Neuron (in vitro differentiated cells): ENCODE results near the gene POU5F1.

Experiments used
- H2AFZ ChIP-seq: one replicate; pipeline ENCODE4 v1.6.1; 2013; ENCODE audit warnings: low read depth, mild to moderate bottlenecking, inconsistent platforms, low read length, moderate library complexity
- H3K27me3 ChIP-seq: one replicate; pipeline ENCODE4 v1.6.1; 2013; ENCODE audit warnings: low read length; ENCODE audit not compliant: insufficient read depth
- H3K36me3 ChIP-seq: one replicate; pipeline ENCODE4 v1.6.1; 2013; ENCODE audit warnings: low read length; ENCODE audit not compliant: insufficient read depth
- H3K4me1 ChIP-seq: one replicate; pipeline ENCODE4 v1.6.1; 2013; ENCODE audit warnings: low read length; ENCODE audit not compliant: insufficient read depth
- H3K4me3 ChIP-seq: 2 replicates; pipeline ENCODE4 v1.5.1; 2013; ENCODE audit warnings: mild to moderate bottlenecking, low read length, moderate library complexity
- H3K9me3 ChIP-seq: one replicate; pipeline ENCODE4 v1.6.1; 2013; ENCODE audit warnings: low read length

POU5F1 gene

DNA sequence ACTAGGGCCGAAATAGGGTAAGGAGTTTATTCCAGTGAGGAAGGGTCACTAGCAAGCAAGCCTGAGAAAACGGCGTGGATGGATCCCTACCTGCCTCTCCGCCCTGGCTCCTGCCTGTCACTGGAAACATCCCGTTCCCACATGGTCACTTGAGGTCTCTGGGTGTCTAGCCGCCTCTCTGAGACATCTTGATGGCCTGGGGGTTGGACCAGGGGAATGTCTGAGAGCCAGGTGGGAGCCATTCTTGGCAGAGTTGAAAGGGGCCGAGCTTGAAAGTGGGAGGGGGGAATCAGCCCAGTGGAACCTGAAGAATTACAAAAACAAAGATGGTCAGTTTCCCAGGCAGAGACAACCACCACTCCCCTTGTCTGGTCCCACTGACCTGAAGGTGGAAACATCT lies 13.8 kb downstream of the POU5F1 start:
- Histone ChIP-seq H3K36me3 (peaks cover 7% of the 10 kb centered on the region), H3K4me1 (peaks cover 19% of the 10 kb centered on the region), H3K27me3 (no peaks in the 10 kb centered on the region), H3K9me3 (no peaks in the 10 kb centered on the region), H3K4me3 (no peak overlapping the region), H2AFZ (no peak overlapping the region)

DNA sequence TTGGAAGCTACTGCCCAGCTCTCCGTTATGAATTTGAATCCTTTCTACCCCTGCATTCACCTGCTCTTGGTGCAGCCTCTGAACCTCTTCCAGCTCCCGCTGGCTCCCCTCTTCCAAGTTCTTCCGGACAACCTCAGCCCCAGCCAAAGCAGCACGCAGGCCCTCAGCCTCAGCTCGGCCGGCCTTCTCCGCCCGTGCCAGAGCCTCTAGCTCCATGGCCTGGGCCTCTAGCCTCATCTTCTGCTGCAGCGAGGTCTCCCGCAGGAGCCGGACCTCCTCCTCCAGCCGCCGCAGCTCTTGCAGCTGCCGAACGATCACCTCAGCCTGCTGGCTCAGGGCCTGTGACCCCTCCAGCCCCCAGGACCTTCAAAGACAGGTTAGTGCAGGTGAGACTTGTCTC lies 16.0 kb downstream of the POU5F1 start:
- no peak overlapping the region for H2AFZ ChIP-seq
- no peaks in the 10 kb centered on the region for H3K27me3 ChIP-seq

DNA sequence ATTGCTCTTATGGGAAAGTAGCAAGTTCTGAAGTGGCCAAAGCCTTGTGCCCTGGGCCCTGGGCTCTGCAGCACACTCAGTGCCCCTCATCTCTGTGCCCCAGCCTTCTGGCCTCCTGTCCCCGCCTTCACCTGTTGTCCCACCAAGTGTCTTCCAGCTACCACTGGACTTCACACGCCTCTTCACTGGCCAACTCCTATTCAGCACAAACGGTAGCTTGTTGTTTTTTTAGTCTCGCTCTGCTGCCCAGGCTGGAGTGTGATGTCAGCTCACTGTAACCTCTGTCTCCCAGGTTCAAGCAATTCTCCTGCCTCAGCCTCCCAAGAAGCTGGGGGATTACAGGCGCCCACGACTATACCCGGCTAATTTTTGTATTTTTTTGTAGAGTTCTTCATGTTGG lies 17.7 kb downstream of the POU5F1 start:
- Histone ChIP-seq H3K27me3 (no peaks in the 10 kb centered on the region), H3K36me3 (peaks cover 13% of the 10 kb centered on the region), H3K4me1 (peaks cover 6% of the 10 kb centered on the region), H3K9me3 (no peaks in the 10 kb centered on the region), H3K4me3 (no peak overlapping the region), H2AFZ (no peak overlapping the region)

More for the DNA sequence above, 16.0 kb downstream of the POU5F1 start:
- H3K9me3 ChIP-seq = no peaks in the 10 kb centered on the region
- H3K4me1 ChIP-seq = peaks cover 15% of the 10 kb centered on the region
- H3K4me3 ChIP-seq = no peak overlapping the region
- H3K36me3 ChIP-seq = peaks cover 13% of the 10 kb centered on the region

DNA sequence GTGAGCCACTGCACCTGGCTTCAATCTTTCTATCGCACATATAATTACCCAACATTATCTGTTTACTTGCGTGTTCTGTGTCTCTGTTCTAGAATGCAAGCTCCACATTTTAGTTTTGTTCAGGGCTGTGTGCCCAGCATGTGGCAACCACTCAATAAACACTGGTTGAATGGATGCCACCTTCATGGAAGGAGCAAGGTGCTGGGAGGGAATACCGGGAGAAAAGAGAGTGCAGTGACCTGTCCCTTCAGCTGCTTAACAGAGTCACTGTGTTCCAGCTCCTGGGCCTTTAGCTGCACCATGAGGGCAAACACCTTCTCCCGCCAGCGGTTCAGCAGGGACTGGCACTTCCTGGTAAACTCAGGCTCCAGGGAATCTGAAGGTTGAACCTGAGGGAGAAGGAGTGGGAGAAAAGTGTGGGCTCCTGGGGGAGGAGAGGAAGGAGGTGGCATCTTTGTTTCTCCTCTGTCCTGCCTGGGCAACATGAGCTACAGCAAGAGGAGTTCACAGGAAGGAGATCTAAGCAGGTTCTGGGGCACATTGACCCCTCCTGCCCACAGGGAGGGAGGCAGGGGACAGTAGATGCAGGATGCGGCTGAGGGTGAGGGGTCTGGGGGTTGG lies 20.5 kb downstream of the POU5F1 start:
- no peaks in the 10 kb centered on the region for H3K9me3 ChIP-seq
- no peak overlapping the region for H2AFZ ChIP-seq
- H3K36me3 ChIP-seq = peaks cover 15% of the 10 kb centered on the region
- H3K4me3 ChIP-seq = no peak overlapping the region
- no peaks in the 10 kb centered on the region for H3K4me1 ChIP-seq
- H3K27me3 ChIP-seq = no peaks in the 10 kb centered on the region

DNA sequence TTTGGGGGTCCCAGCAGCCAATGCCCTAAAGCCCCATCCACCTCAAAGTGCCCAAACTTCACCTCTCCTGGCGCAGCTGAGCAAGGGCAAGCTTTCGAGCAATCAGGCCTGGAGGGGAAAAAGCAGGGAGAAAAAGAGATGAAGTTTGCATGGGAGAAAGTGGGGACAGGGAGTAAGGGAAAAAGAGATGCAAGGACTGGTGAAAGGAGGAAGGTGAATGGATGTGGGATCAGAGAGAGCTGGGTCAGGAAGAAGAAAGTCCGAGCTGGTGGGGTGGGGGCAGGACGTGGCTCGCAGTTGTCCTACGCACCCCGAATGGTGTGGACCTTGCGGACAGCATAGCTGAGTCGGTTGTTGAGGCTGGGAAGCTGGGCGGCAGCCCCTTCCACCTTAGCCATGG lies 25.1 kb downstream of the POU5F1 start:
- no peaks in the 10 kb centered on the region for H3K27me3 ChIP-seq
- no peaks in the 10 kb centered on the region for H3K4me1 ChIP-seq
- H2AFZ ChIP-seq = no peak overlapping the region
- no peaks in the 10 kb centered on the region for H3K9me3 ChIP-seq
- no peak overlapping the region for H3K4me3 ChIP-seq
- peaks cover 25% of the 10 kb centered on the region for H3K36me3 ChIP-seq

DNA sequence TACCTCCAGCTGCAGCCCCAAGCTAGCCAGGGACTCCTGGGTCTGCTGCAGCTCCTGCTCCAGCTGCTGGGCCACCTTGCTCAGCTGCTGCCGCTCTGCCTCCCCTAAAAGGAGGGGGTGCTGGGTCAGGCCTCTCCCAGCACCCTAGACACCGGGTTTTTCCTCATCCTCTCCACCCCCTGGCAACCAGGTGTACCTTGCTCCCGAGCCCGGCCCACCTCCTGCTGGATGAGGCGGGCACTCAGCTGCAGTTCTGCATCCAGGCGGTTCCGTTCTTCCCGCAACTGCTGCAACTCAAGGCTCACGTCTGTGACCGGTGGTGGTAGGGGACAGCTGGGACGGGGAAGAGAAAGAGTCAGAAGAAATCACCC lies 25.5 kb downstream of the POU5F1 start:
- peaks cover 21% of the 10 kb centered on the region for H3K36me3 ChIP-seq
- H3K9me3 ChIP-seq = no peaks in the 10 kb centered on the region
- H3K27me3 ChIP-seq = no peaks in the 10 kb centered on the region
- H3K4me1 ChIP-seq = no peaks in the 10 kb centered on the region
- H2AFZ ChIP-seq = no peak overlapping the region
- H3K4me3 ChIP-seq = no peak overlapping the region

DNA sequence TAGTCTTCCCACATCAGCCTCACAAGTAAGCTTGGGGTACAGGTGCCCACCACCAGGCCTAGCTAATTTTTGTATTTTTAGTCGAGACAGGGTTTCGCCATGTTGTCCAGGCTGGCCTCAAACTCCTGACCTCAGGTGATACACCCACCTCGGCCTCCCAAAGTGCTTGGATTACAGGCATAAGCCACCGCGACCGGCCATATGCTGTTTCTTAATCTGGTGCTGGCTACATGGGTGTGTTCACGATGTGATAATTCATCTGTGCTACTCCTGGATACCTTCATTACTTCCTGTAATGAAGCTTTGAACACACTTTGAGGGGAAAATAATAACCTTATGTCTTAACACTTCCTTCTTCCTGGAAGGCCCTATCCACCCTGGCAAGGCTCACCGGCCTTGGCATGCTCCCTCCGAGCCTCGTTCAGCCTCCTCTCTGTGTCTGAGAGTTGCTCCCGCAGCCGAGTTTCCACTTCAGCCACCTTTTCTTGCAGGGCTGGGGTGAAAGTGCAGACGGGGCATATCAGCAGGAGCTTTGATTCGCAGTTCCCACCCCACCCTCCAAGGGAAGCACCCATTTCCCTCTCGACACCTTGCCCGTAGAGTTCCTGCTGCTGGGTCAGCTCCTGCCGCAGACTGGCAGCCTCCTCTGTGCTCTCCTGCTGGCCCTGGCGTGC lies 26.0 kb downstream of the POU5F1 start:
- Histone ChIP-seq H3K27me3 (no peaks in the 10 kb centered on the region), H3K4me3 (no peak overlapping the region), H3K9me3 (no peaks in the 10 kb centered on the region), H3K4me1 (no peaks in the 10 kb centered on the region), H3K36me3 (peaks cover 21% of the 10 kb centered on the region), H2AFZ (no peak overlapping the region)

DNA sequence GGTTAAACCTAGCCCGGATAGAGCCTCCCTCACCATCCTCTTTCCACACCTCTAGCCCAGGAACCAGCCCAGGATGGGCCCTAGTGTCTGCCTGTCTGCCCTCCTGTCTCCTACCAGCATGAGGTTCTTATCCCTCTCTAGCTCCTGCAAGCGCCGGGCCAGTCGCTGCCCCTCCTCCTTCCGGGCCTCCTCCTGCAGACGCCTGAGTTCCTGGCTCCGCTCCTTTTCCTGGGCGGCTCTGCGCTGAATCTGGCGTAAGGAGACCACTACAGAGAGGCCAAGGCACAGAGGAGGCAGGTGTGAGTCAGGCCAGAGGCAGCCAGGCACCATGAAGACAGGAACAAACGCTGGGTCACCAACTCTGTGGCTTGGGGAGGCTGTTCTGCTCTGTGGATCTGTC lies 27.3 kb downstream of the POU5F1 start:
- H3K4me1 ChIP-seq = no peaks in the 10 kb centered on the region

DNA sequence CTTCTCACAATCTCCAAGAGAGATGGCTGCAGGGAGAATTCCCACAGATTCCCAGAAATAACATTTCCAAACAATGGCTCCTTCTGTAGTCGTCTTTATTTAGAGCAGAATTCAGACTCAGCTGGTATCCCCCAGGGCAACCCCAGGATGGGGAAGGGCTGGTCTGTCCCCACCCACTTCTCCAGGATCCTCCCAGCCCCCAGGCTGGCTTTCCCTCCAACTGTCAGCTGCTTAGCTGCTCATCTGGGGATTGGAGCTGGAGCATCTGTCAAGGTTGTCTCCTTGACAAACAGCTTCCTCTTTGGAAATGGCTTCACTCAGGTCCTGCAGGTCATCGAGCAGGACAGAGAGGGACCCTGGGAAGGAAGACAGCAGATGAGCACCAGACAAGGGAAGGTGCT lies 28.1 kb downstream of the POU5F1 start:
- Histone ChIP-seq H3K36me3 (peaks cover 21% of the 10 kb centered on the region), H2AFZ (no peak overlapping the region), H3K4me1 (no peaks in the 10 kb centered on the region), H3K4me3 (no peak overlapping the region), H3K27me3 (no peaks in the 10 kb centered on the region), H3K9me3 (no peaks in the 10 kb centered on the region)

More for the DNA sequence above, 27.3 kb downstream of the POU5F1 start:
- no peak overlapping the region for H2AFZ ChIP-seq
- H3K36me3 ChIP-seq = peaks cover 21% of the 10 kb centered on the region
- H3K9me3 ChIP-seq = no peaks in the 10 kb centered on the region
- no peaks in the 10 kb centered on the region for H3K27me3 ChIP-seq
- H3K4me3 ChIP-seq = no peak overlapping the region

DNA sequence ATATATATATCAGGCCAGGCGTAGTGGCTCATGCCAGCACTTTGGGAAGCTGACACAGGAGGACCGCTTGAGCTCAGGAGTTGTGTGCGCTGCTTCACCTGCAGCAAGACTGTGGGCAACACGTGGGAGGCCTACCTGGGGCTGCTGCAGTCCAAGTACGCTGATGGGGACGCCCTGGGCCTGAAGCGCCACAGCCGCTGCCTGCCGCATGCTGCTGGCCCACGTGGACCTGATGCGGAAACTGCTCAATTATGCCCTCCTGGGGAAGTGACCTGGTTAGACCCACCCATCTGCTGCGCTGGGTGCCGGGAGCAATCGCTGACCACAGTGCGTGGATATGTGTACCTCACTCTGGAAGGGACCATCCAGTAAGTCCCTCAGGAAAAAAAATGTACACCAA lies 29.8 kb downstream of the POU5F1 start:
- Histone ChIP-seq H3K27me3 (no peaks in the 10 kb centered on the region), H3K36me3 (peaks cover 21% of the 10 kb centered on the region), H3K4me1 (no peaks in the 10 kb centered on the region), H3K4me3 (no peak overlapping the region), H3K9me3 (no peaks in the 10 kb centered on the region), H2AFZ (no peak overlapping the region)

DNA sequence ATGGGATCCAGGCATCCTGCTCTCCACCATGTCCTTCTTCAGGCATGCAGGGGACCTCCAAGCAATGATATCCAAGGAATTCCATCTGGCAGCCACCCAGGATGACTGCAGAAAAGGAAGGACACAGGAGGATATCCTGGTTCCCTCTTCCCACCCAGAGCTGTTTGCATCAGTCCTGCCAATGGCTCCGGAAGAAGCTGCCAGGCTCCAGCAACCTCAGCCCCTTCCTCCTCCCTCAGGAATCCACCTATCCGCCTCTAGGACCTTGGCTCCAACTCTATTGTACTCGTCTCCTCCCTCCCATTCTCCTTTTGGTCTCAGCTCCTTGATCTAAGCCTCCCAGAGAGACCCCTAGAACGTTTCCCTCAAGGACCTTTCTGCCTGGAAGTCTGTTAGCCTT lies 30.9 kb downstream of the POU5F1 start:
- Histone ChIP-seq H3K4me1 (no peaks in the 10 kb centered on the region), H3K27me3 (no peaks in the 10 kb centered on the region), H2AFZ (no peak overlapping the region), H3K36me3 (peaks cover 16% of the 10 kb centered on the region), H3K9me3 (no peaks in the 10 kb centered on the region), H3K4me3 (no peak overlapping the region)

DNA sequence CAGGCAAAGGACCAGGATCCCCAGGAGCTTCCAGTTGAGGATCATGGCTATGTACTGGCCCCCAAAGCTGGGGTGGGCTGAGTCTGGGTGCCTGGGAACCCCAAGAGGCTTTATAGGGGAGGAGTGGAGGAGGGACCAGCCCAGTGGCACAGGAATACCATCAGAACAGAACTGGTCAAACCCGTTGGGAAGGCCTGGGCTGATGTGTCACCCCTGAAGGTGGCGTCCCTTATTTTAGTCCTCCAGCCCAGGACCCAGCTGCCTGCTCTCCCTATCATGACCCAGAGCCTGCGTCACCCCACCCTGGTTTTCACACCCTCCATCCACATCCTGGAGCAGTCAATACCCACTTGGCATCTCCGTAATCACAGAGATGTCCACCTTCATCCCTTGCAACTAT lies 31.5 kb downstream of the POU5F1 start, which contains the start of gene PSORS1C2:
PSORS1C2 (minus strand) TSS at position 85 of the 400 bp plus-strand sequence; CDS start at position 45, 40 bp downstream.
- Histone ChIP-seq H2AFZ (no peak within 1 kb of the TSS), H3K4me3 (no peak within 1 kb of the TSS), H3K4me1 (no peaks in the 10 kb centered on the region), H3K27me3 (no peaks in the 10 kb centered on the region), H3K36me3 (peaks cover 11% of the 10 kb centered on the region), H3K9me3 (no peaks in the 10 kb centered on the region)

DNA sequence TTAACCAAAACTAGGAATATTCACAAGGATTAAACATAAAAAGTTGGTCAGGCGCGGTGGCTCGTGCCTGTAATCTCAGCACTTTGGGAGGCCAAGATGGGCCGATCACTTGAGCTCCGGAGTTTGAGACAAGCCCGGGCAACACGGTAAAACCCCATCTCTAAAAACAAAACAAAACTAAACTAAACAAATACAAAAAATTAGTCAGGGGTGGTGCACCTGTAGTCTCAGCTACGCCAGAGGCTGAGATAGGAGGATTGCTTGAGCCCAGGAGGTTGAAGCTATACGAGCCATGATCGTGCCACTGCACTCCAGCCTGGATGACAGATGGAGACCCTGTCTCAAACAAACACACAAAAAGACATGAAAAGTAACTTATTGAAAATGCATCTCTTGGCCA lies 34.8 kb downstream of the POU5F1 start:
- no peak overlapping the region for H3K4me3 ChIP-seq
- H3K9me3 ChIP-seq = no peaks in the 10 kb centered on the region
- no peaks in the 10 kb centered on the region for H3K4me1 ChIP-seq
- no peak overlapping the region for H2AFZ ChIP-seq
- H3K27me3 ChIP-seq = no peaks in the 10 kb centered on the region
- no peaks in the 10 kb centered on the region for H3K36me3 ChIP-seq

DNA sequence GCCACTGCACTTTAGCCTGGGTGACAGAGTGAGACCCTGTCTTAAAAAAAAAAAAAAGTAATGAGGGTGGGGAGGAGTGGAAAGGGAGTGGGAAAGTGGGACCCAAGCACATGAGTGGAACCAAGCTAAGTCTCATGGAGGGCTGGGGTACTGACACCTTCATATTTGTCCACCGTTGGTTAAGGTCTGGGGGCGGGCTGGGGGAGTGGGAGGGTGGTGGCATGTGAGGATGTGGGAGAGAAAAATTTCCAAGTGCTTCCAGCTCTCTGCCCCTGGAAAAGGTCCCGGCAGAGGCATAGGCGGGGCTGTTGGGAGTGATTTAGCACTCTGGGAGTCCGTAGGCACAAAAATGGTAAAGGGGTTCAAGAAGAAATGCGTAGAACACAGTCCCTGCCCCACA lies 37.7 kb downstream of the POU5F1 start:
- no peaks in the 10 kb centered on the region for H3K36me3 ChIP-seq
- H3K4me1 ChIP-seq = no peaks in the 10 kb centered on the region
- no peak overlapping the region for H3K4me3 ChIP-seq
- no peak overlapping the region for H2AFZ ChIP-seq
- H3K27me3 ChIP-seq = peaks cover 3% of the 10 kb centered on the region
- no peaks in the 10 kb centered on the region for H3K9me3 ChIP-seq
